ENCODE data around the gene ZFYVE21.
"Not testable (repeated sequence)": the region's sequence is repeated elsewhere in the genome, so short reads cannot be mapped to it uniquely, and the experiment has no call there.

The ZFYVE21 gene

DNA sequence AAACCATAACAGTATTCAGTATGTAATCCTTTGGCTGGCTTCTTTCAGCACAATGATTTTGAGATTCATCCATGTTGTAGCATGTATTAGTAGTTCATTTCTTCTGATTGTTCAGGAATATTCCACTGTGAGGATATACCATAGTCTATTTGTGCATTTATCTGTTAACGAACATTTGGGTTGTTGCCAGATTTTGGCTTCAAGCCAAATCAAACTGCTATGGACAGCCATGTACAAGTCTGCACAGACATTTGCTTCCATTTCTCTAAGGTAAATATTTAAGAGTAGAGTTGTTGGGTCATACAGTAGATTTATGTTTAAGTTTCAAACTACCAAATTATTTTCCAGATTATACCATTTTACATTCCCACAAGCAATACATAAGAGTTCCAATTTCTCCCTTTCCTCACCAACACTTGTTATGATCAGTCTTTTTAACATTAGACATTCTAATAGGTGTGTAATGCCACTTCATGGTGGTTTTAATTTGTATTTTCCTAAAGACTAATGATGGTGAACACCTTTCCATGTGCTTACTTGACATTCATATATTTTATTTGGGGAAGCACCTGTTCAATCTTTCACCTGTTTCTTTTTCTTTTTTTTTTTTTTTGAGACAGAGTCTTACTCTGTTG lies 56.6 kb downstream of the ZFYVE21 start:
- DNase-seq, result no peak

DNA sequence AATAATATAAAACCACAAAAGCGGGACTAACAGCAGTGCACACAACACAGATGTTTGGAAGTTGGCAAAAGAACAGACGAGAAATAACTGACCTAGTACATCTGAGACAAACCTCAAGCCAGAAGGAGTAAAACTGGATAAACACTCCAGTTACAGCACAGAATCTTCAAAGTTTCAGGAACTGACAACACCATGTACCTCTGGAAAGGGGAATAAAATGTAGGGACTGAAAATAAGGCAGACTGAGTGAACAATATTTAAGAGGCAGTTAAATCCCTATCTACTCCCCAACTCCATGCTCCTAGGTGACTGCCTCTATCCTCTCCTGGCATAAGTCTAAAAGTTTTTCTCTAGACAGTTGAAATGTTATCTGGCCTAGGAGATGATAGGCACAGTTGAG lies 57.9 kb downstream of the ZFYVE21 start:
- no peak for DNase-seq

DNA sequence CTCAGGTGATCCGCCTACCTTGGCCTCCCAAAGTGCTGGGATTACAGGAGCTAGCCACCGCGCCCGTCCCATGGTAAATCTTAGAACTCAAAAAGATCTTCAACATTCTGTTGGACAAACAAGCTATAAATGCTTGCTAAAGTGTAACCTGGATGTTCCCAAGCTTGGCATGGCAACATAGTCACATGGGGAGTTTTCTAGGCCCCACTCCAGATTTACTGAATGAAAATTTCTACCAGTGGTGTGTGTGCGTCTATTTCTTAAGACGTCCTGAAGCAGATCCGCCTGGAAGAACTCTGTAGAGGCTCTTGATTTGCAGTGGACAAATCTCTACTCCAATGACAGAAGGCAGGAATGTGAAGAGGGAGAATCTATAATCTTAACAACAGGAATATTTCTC lies 59.9 kb downstream of the ZFYVE21 start:
- DNase-seq, result no peak

DNA sequence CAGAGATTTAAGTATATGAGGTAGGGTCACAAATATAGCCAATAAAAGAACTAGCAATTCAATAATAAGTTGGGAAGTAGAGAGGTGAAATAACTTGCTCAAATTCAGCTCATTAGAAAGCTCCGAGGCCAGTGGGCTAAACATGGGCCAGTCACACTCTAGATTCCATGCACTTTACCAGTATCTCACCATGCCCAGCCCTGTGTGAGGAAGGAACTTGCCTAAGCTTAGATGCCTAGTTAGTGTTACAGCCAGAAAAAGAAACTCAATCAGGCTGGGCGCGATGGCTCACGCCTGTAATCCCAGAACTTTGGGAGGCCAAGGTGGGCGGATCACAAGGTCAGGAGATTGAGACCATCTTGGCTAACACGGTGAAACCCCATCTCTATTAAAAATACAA lies 60.7 kb downstream of the ZFYVE21 start:
- not testable (repeated sequence) for DNase-seq

DNA sequence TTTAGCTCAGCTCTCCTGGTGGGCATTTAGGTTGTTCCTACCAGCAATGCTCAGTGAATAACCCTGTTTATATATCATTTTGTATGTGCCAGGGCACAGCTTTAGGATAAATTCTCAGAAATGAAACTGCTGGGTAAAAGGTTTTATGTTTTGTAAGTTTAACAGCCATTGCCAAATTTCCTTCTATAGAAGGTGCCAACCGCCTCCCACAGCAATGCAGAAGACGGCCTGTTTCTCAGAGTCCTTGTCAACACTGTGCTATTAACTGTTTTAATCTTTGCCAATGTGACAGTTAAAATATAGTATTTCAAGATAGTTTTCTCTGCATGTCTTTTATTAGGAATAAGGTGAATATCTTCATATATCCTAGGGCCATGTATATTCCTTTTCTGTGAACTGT lies 66.8 kb downstream of the ZFYVE21 start:
- no peak for DNase-seq
